ENCODE data around the gene FBXO39. TPM values are rescaled to one million over a fixed set of nuclear protein-coding genes. Genes with fewer than 3 reads are reported as not detected.
A peak's percentile ranks its signal among the peaks of the same experiment; 100 is the strongest.

The FBXO39 gene
- total RNA-seq, 4 donors from 2014 or later, result 0.91 to 1.5 (median 1.0) TPM; not detected in 1

- Histone ChIP-seq H3K36me3 (no peaks in the 10 kb centered on the region), H3K27me3 (peaks cover 51% of the 10 kb centered on the region), H3K9me3 (no peaks in the 10 kb centered on the region), H3K4me1 (peaks cover 13% of the 10 kb centered on the region), H3K27ac (no peak within 1 kb of the TSS), H3K4me3 (peak within 1 kb of the TSS; percentile 45)
- 2% methylated on average over 31 of the region's 35 CpGs for WGBS
- no peak for TF ChIP-seq CTCF (IDR thresholded peaks at IDR 0.05)
- no peak for TF ChIP-seq POLR2A (IDR thresholded peaks at IDR 0.05)
- TF ChIP-seq POLR2AphosphoS5 (IDR thresholded peaks at IDR 0.05), result no peak
- no peak for TF ChIP-seq EP300 (IDR thresholded peaks at IDR 0.05)
- peak; percentile 86 for DNase-seq (ENCODE audit: low spot score in 2 of 2)
These were observed 55.7 kb downstream of the FBXO39 start, which contains the start of gene TEKT1 for GRCh38 chr17:6831661-6832263. Gene TEKT1, minus strand, starts transcription at chr17:6831729. Its CDS starts 1,353 bp downstream, at chr17:6830376.

Other genes with a start within 250 kb of the FBXO39 start
- gene PITPNM3, start 219.7 kb upstream of the FBXO39 start, total RNA-seq, result 10 to 100 TPM; 16.4 to 31.1 (median 19.2) TPM
- gene KIAA0753, start 135.5 kb upstream of the FBXO39 start, total RNA-seq, result 10 to 100 TPM in 2 of 4 donors, 1 to 10 TPM in 2; 4.9 to 24.9 (median 10.4) TPM
- 100 to 1,000 TPM in 1 of 4 donors, 10 to 100 TPM in 3; 30.0 to 153 (median 92.9) TPM for gene TXNDC17, start 135.2 kb upstream of the FBXO39 start, total RNA-seq
- gene MED31, start 124.6 kb upstream of the FBXO39 start, total RNA-seq, result 10 to 100 TPM in 3 of 4 donors, 1 to 10 TPM in 1; 9.3 to 19.2 (median 12.9) TPM
- gene C17orf100, start 124.5 kb upstream of the FBXO39 start, total RNA-seq, result 1 to 10 TPM; 1.9 to 3.3 (median 2.4) TPM
- under 1 TPM in 1 of 4 donors, not detected in 3; 0.72 TPM for gene SLC13A5, start 62.8 kb upstream of the FBXO39 start, total RNA-seq
- gene XAF1, start 20.2 kb upstream of the FBXO39 start, total RNA-seq, result 10 to 100 TPM in 2 of 4 donors, 1 to 10 TPM in 2; 4.3 to 21.1 (median 10.9) TPM
- gene TEKT1, start 55.5 kb downstream of the FBXO39 start, total RNA-seq, result not detected
- gene ALOX12, start 219.8 kb downstream of the FBXO39 start, total RNA-seq, result 10 to 100 TPM in 3 of 4 donors, 1 to 10 TPM in 1; 9.8 to 34.4 (median 22.8) TPM
- 100 to 1,000 TPM in 3 of 4 donors, 10 to 100 TPM in 1; 82.2 to 235 (median 219) TPM for gene RNASEK, start 236.4 kb downstream of the FBXO39 start, total RNA-seq
- gene BCL6B, start 246.8 kb downstream of the FBXO39 start, total RNA-seq, result 1 to 10 TPM; 1.6 to 3.1 (median 1.8) TPM